HepG2 (cell line): ENCODE measurements around the gene ADAMTS17. TPM values are rescaled to one million over a fixed set of nuclear protein-coding genes. Genes with fewer than 3 reads are reported as not detected.

Experiments used
- ATAC-seq: fragments of 200-7000 bp; cut with Tn5 transposase; 3 replicates; pipeline ENCODE4 v1.9.1; 2020; ENCODE audit warnings: mild to moderate bottlenecking, moderate library complexity
- BruUV-seq: library from RNA; stranded (reverse); fragments of 400-500 nt; replicated peaks from 2 replicates; lab custom pipeline; 2021; lab: Mats Ljungman, UMichigan
- CTCF ChIA-PET: fragments of 300-600 bp; formaldehyde crosslinking; extraction: SDS; loops from one replicate; lab custom pipeline; 2021; ENCODE audit warnings: low total read pairs, inconsistent platforms, low intra/inter-chr PET ratio; lab: Yijun Ruan, JAX
- POLR2A ChIA-PET: fragments of 350-600 bp; sonication (Branson Sonifier 250); formaldehyde crosslinking; loops from one replicate; lab custom pipeline; 2020; ENCODE audit warnings: antibody characterized with exemption, inconsistent platforms; lab: Yijun Ruan, JAX
- DNase-seq: peaks from one replicate; pipeline ENCODE4 v3.0.0-alpha.2; 2015; ENCODE audit warnings: low spot score
- FAIRE-seq: peaks from 3 replicates; lab custom pipeline; 2011; peaks lifted over from hg19 to GRCh38; lab: Jason Lieb, UNC
- H2AFZ ChIP-seq: one replicate; pipeline ENCODE4 v1.6.1; 2011; ENCODE audit warnings: low read length, inconsistent platforms
- H3K27ac ChIP-seq: fragments of 300-600 bp; 3 replicates; pipeline ENCODE4 v1.8.0; 2011; ENCODE audit warnings: mixed run types, mild to moderate bottlenecking, mixed read lengths, low read length, inconsistent platforms; ENCODE audit not compliant: insufficient read depth; ENCODE audit errors: extremely low read length
- H3K27me3 ChIP-seq, 2 experiments: fragments of 200-600 bp in 1 of 2; 2 replicates in 1 of 2; 3 replicates in 1 of 2; pipeline versions ENCODE4 v1.6.0 to v1.8.0; 2011; ENCODE audit warnings: low read length in 2 of 2, mild to moderate bottlenecking in 2 of 2, moderate library complexity in 2 of 2, inconsistent platforms in 1 of 2; ENCODE audit not compliant: insufficient read depth in 2 of 2, control insufficient read depth in 1 of 2
- H3K36me3 ChIP-seq, 2 experiments: fragments of 200-600 bp in 1 of 2; replicated peaks in 1 of 2; 2 replicates in 1 of 2; 3 replicates in 1 of 2; pipeline versions ENCODE4 v1.5.1 to v1.8.0; 2011; ENCODE audit warnings: low read length in 2 of 2, inconsistent platforms in 1 of 2; ENCODE audit not compliant: insufficient read depth in 2 of 2, control insufficient read depth in 1 of 2
- H3K4me1 ChIP-seq: 2 replicates; pipeline ENCODE4 v1.5.1; 2012; ENCODE audit warnings: low read length, inconsistent platforms; ENCODE audit not compliant: insufficient read depth
- H3K4me2 ChIP-seq: 2 replicates; pipeline ENCODE4 v1.6.0; 2011; ENCODE audit warnings: low read depth, low read length, inconsistent platforms
- H3K4me3 ChIP-seq, 3 experiments: fragments of 200-600 bp in 1 of 3; sonication (generic), shearing (Covaris generic) in 1 of 3; replicated peaks in 1 of 3; 2 replicates each; pipeline ENCODE4 v1.5.1; 2011 to 2016; ENCODE audit warnings: low read length in 3 of 3, inconsistent platforms in 2 of 3, low read depth in 2 of 3, mild to moderate bottlenecking in 2 of 3, control low read depth in 1 of 3, mixed read lengths in 1 of 3; ENCODE audit not compliant: insufficient read depth in 1 of 3
- H3K79me2 ChIP-seq: one replicate; pipeline ENCODE4 v1.6.1; 2011; ENCODE audit warnings: low read length, inconsistent platforms; ENCODE audit not compliant: insufficient read depth
- H3K9ac ChIP-seq: 2 replicates; pipeline ENCODE4 v1.6.0; 2011; ENCODE audit warnings: mild to moderate bottlenecking, low read depth, low read length, inconsistent platforms; ENCODE audit not compliant: insufficient read depth
- H3K9me3 ChIP-seq: 2 replicates; pipeline ENCODE4 v1.5.1; 2012; ENCODE audit warnings: mild to moderate bottlenecking, low read length
- H4K20me1 ChIP-seq: 2 replicates; pipeline ENCODE4 v1.6.0; 2011; ENCODE audit warnings: inconsistent platforms, mild to moderate bottlenecking, low read length, moderate library complexity; ENCODE audit not compliant: insufficient read depth
- CEBPB ChIP-seq: IDR thresholded peaks from 2 replicates; pipeline ENCODE4 v1.6.1; 2011; ENCODE audit warnings: low read depth, low read length, improper control_type of control experiment, borderline replicate concordance
- EHMT2 ChIP-seq: fragments of 200-600 bp; sonication (generic); IDR thresholded peaks from 2 replicates; pipeline ENCODE4 v1.7.0; 2017; ENCODE audit warnings: antibody characterized with exemption, low read depth, low read length, borderline replicate concordance
- FOSL1 ChIP-seq: sonication (generic); formaldehyde crosslinking; IDR thresholded peaks from 2 replicates; pipeline ENCODE4 v1.9.0; 2021; ENCODE audit warnings: missing genetic modification reagents, borderline replicate concordance
- FOSL2 ChIP-seq: sonication (generic); formaldehyde crosslinking; IDR thresholded peaks from 2 replicates; pipeline ENCODE4 v1.4.0; 2020; ENCODE audit warnings: missing genetic modification reagents
- FOXP4 ChIP-seq: sonication (generic); formaldehyde crosslinking; IDR thresholded peaks from 2 replicates; pipeline ENCODE4 v1.4.0; 2020; ENCODE audit warnings: missing genetic modification reagents
- HNF4G ChIP-seq, 2 experiments: sonication (generic) in 1 of 2; formaldehyde crosslinking in 1 of 2; IDR thresholded peaks; 2 replicates each; pipeline versions ENCODE4 v1.4.0 to v1.6.1; 2011 to 2020; ENCODE audit warnings: borderline replicate concordance in 2 of 2, low read depth in 2 of 2, mild to moderate bottlenecking in 2 of 2, low read length in 1 of 2, missing genetic modification reagents in 1 of 2, moderate library complexity in 1 of 2
- KAT2B ChIP-seq: fragments of 150-350 bp; IDR thresholded peaks from 2 replicates; pipeline ENCODE4 v1.6.1; 2014; ENCODE audit warnings: low read depth, low read length, borderline replicate concordance
- LCORL ChIP-seq, 2 experiments: fragments of 450-650 bp in 1 of 2; sonication (generic) in 1 of 2; formaldehyde crosslinking in 1 of 2; IDR thresholded peaks; 2 replicates each; pipeline versions ENCODE4 v1.5.0 to v1.6.1; 2017 to 2020; ENCODE audit warnings: antibody characterized with exemption in 1 of 2, missing genetic modification reagents in 1 of 2
- MAFF ChIP-seq: IDR thresholded peaks from 2 replicates; pipeline ENCODE4 v1.6.1; 2011; ENCODE audit warnings: low read depth, low read length, improper control_type of control experiment
- MAFG ChIP-seq: sonication (generic); formaldehyde crosslinking; IDR thresholded peaks from 2 replicates; pipeline ENCODE4 v1.5.1; 2020; ENCODE audit warnings: mild to moderate bottlenecking, missing genetic modification reagents
- MAFK ChIP-seq, 2 experiments: IDR thresholded peaks in 1 of 2; conservative IDR thresholded peaks in 1 of 2; 2 replicates each; pipeline ENCODE4 v1.6.1; 2011; ENCODE audit warnings: improper control_type of control experiment in 2 of 2, low read length in 2 of 2
- MEIS1 ChIP-seq: sonication (generic); formaldehyde crosslinking; IDR thresholded peaks from 2 replicates; pipeline ENCODE4 v1.9.0; 2021; ENCODE audit warnings: mild to moderate bottlenecking, missing genetic modification reagents, moderate library complexity, borderline replicate concordance
- MXI1 ChIP-seq: IDR thresholded peaks from 3 replicates; pipeline ENCODE4 v1.6.1; 2012; ENCODE audit warnings: low read depth, low read length, inconsistent platforms, borderline replicate concordance
- NCOR1 ChIP-seq: fragments of 200-600 bp; sonication (generic); IDR thresholded peaks from 2 replicates; pipeline ENCODE4 v1.7.0; 2017; ENCODE audit warnings: antibody characterized with exemption, low read length, borderline replicate concordance
- NFE2 ChIP-seq: sonication (generic); formaldehyde crosslinking; IDR thresholded peaks from 2 replicates; pipeline ENCODE4 v1.4.0; 2020; ENCODE audit warnings: missing genetic modification reagents
- NFE2L2 ChIP-seq: fragments of 150-350 bp; IDR thresholded peaks from 2 replicates; pipeline ENCODE4 v1.6.1; 2014; ENCODE audit warnings: low read length
- NONO ChIP-seq, 2 experiments: fragments of 450-650 bp in 1 of 2; sonication (generic) in 1 of 2; formaldehyde crosslinking in 1 of 2; IDR thresholded peaks in 1 of 2; conservative IDR thresholded peaks in 1 of 2; 2 replicates each; pipeline versions ENCODE4 v1.6.1 to v1.8.0; 2017 to 2022; ENCODE audit warnings: mild to moderate bottlenecking in 1 of 2, missing genetic modification reagents in 1 of 2, moderate library complexity in 1 of 2
- SMC3 ChIP-seq: IDR thresholded peaks from 2 replicates; pipeline ENCODE4 v1.6.1; 2011; ENCODE audit warnings: low read length, improper control_type of control experiment
- TSC22D2 ChIP-seq: sonication (generic); formaldehyde crosslinking; IDR thresholded peaks from 2 replicates; pipeline ENCODE4 v1.5.1; 2020; ENCODE audit warnings: missing genetic modification reagents, mild to moderate bottlenecking, borderline replicate concordance
- ZNF350 ChIP-seq: sonication (generic); formaldehyde crosslinking; IDR thresholded peaks from 2 replicates; pipeline ENCODE4 v1.4.0; 2020; ENCODE audit warnings: mild to moderate bottlenecking, low read depth, missing genetic modification reagents, borderline replicate concordance
- WGBS: methylation state at CpG from one replicate; pipeline ENCODE4 v1.1.6; 2017; ENCODE audit warnings: low lambda C conversion rate; 5-methylcytosine and 5-hydroxymethylcytosine counted together
- in situ Hi-C: cut with HindIII; loops from 2 replicates; pipeline ENCODE4 v1.10.0; 2017; ENCODE audit warnings: low pct_unique_long_range_greater_than_20kb; ENCODE audit not compliant: extremely low pct_ligation_motif_present
- intact Hi-C: fragments of 100-400 bp; cut with micrococcal nuclease; formaldehyde crosslinking; loops from one replicate; pipeline ENCODE4 v1.10.0; 2022; ENCODE audit not compliant: unreplicated experiment
- polyA plus RNA-seq, 8 experiments: library from polyadenylated mRNA; depleted of rRNA in 3 of 8; stranded (reverse) in 7 of 8; unstranded in 1 of 8; fragments of >200 nt; fragmentation: Illumina TruSeq in 4 of 8; extraction: Trizol in 4 of 8; gene quantifications; 2 replicates each; pipeline versions ENCODE4 v1.2.1 to v1.2.3, GENCODE V29; 2011 to 2016; ENCODE audit warnings: low read depth in 4 of 8, missing spikeins in 1 of 8, mixed read lengths in 1 of 8; ENCODE audit not compliant: insufficient read depth in 1 of 8
- total RNA-seq, 5 experiments: library from RNA; depleted of rRNA; stranded (reverse); fragments of >200 nt; fragmentation: Illumina TruSeq; extraction: Trizol; gene quantifications; 2 replicates each; pipeline ENCODE4 v1.2.3, GENCODE V29; 2016; ENCODE audit warnings: low read depth in 1 of 5

ADAMTS17 gene
- total and polyA plus RNA-seq, 2 of the 13 experiments (the other 11 are each of a cell fraction or from before 2014, with no cell fraction given): 0.02 to 0.04 TPM

GRCh38 chr15:100241572-100242482 is 99.9 kb downstream of the ADAMTS17 start:
- H3K4me1 ChIP-seq: peaks cover 14% of the 10 kb centered on the region
- H3K9me3 ChIP-seq: no peaks in the 10 kb centered on the region
- no peaks in the 10 kb centered on the region for H4K20me1 ChIP-seq
- CTCF ChIA-PET: no interaction called here
- H3K27ac ChIP-seq: peak overlapping the region; percentile 28
- H2AFZ ChIP-seq: no peak overlapping the region
- H3K4me2 ChIP-seq: peak overlapping the region; percentile 56
- no peaks in the 10 kb centered on the region for H3K36me3 ChIP-seq
- ATAC-seq (peak; percentile 84), DNase-seq (peak; percentile 63), FAIRE-seq (peak; percentile 79)
- POLR2A ChIA-PET: no interaction called here
- intact Hi-C loops: loop anchor here (1.0 kb wide), 1 partner anchor 37 kb away; no protein-coding TSS in a partner anchor
- no peak overlapping the region for H3K9ac ChIP-seq
- 3% methylated on average over 15 of the region's 20 CpGs for WGBS
- H3K4me3 ChIP-seq: no peak overlapping the region; a peak in 1 of 6 replicates
- no peaks in the 10 kb centered on the region for H3K79me2 ChIP-seq
- in situ Hi-C loops: no loop called here
- no peaks in the 10 kb centered on the region for H3K27me3 ChIP-seq
- BruUV-seq: no TSS peak
- peak; percentile 4; the same call in 1 of the 2 replicates for TF ChIP-seq CEBPB
- TF ChIP-seq MAFF: peak; percentile 99
- TF ChIP-seq NFE2 (CRISPR knock-in tag): peak; percentile 47; the same call in 1 of the 2 replicates
- no peak for TF ChIP-seq SMC3
- TF ChIP-seq KAT2B: no peak
- TF ChIP-seq MXI1: peak; percentile 71; the same call in 1 of the 3 replicates
- TF ChIP-seq FOXP4: no peak
- no peak for TF ChIP-seq NONO (IDR thresholded peaks at IDR 0.05)
- 0 out of 2 replicates have a peak, but pooled peaks have one; percentile 17 for TF ChIP-seq NONO (CRISPR knock-in tag; conservative IDR thresholded peaks at IDR 0.05)
- peak; percentile 22; the same call in 1 of the 2 replicates for TF ChIP-seq NCOR1
- no peak for TF ChIP-seq LCORL (IDR thresholded peaks at IDR 0.05)
- 0 out of 2 replicates have a peak, but pooled peaks have one; percentile 31 for TF ChIP-seq LCORL (CRISPR knock-in tag; IDR thresholded peaks at IDR 0.05)
- peak; percentile 97 to 100 for TF ChIP-seq MAFK (conservative IDR thresholded peaks at IDR 0.05 in 1 of 2, IDR thresholded peaks at IDR 0.05 in 1 of 2; ENCODE audit: low read length in 2 of 2)
- TF ChIP-seq MAFG (CRISPR knock-in tag): peak; percentile 99
- TF ChIP-seq MEIS1 (CRISPR knock-in tag): peak; percentile 50; the same call in 1 of the 2 replicates
- no peak for TF ChIP-seq ZNF350 (CRISPR knock-in tag)
- TF ChIP-seq FOSL1 (CRISPR knock-in tag): 0 out of 2 replicates have a peak, but pooled peaks have one; percentile 7
- TF ChIP-seq NFE2L2: peak; percentile 99
- TF ChIP-seq HNF4G (IDR thresholded peaks at IDR 0.05; ENCODE audit: borderline replicate concordance, low read depth, low read length): peak; percentile 26; the same call in 1 of the 2 replicates
- no peak for TF ChIP-seq HNF4G (CRISPR knock-in tag; IDR thresholded peaks at IDR 0.05; ENCODE audit: borderline replicate concordance, low read depth)
- TF ChIP-seq FOSL2 (CRISPR knock-in tag): peak; percentile 66
- TF ChIP-seq EHMT2: 0 out of 2 replicates have a peak, but pooled peaks have one; percentile 18
- TF ChIP-seq TSC22D2 (CRISPR knock-in tag): no peak
